Keratinocyte (primary cell): ENCODE results near the gene SENP7.

Experiments used
- EZH2 ChIP-seq: IDR thresholded peaks from one replicate; pipeline ENCODE4 v1.6.1; 2012; ENCODE audit warnings: inconsistent platforms, mild to moderate bottlenecking, low read length, moderate library complexity
- TF ChIP-seq, protein P1 (sequence below), 3 experiments: IDR thresholded peaks in 1 of 3; conservative IDR thresholded peaks in 1 of 3; optimal IDR thresholded peaks in 1 of 3; 2 replicates in 2 of 3; 3 replicates in 1 of 3; pipeline versions ENCODE3 to v1.5.1; 2011; ENCODE audit warnings: low read length in 3 of 3, mild to moderate bottlenecking in 3 of 3, moderate library complexity in 2 of 3, control low read depth in 1 of 3, inconsistent platforms in 1 of 3; ENCODE audit not compliant: insufficient read depth in 2 of 3; ENCODE audit errors: extremely low read depth in 1 of 3

GRCh38 chr3:101530686-101531047, 17.7 kb upstream of the SENP7 start:
- TF ChIP-seq, protein P1, sequence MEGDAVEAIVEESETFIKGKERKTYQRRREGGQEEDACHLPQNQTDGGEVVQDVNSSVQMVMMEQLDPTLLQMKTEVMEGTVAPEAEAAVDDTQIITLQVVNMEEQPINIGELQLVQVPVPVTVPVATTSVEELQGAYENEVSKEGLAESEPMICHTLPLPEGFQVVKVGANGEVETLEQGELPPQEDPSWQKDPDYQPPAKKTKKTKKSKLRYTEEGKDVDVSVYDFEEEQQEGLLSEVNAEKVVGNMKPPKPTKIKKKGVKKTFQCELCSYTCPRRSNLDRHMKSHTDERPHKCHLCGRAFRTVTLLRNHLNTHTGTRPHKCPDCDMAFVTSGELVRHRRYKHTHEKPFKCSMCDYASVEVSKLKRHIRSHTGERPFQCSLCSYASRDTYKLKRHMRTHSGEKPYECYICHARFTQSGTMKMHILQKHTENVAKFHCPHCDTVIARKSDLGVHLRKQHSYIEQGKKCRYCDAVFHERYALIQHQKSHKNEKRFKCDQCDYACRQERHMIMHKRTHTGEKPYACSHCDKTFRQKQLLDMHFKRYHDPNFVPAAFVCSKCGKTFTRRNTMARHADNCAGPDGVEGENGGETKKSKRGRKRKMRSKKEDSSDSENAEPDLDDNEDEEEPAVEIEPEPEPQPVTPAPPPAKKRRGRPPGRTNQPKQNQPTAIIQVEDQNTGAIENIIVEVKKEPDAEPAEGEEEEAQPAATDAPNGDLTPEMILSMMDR (optimal IDR thresholded peaks at IDR 0.05 in 1 of 3, IDR thresholded peaks at IDR 0.05 in 1 of 3, conservative IDR thresholded peaks at IDR 0.05 in 1 of 3; ENCODE audit: extremely low read depth in 1 of 3, insufficient read depth in 2 of 3, low read length in 3 of 3), result no peak
- TF ChIP-seq EZH2, result no peak
